ENCODE results near the gene AAMP.

Gene AAMP

DNA sequence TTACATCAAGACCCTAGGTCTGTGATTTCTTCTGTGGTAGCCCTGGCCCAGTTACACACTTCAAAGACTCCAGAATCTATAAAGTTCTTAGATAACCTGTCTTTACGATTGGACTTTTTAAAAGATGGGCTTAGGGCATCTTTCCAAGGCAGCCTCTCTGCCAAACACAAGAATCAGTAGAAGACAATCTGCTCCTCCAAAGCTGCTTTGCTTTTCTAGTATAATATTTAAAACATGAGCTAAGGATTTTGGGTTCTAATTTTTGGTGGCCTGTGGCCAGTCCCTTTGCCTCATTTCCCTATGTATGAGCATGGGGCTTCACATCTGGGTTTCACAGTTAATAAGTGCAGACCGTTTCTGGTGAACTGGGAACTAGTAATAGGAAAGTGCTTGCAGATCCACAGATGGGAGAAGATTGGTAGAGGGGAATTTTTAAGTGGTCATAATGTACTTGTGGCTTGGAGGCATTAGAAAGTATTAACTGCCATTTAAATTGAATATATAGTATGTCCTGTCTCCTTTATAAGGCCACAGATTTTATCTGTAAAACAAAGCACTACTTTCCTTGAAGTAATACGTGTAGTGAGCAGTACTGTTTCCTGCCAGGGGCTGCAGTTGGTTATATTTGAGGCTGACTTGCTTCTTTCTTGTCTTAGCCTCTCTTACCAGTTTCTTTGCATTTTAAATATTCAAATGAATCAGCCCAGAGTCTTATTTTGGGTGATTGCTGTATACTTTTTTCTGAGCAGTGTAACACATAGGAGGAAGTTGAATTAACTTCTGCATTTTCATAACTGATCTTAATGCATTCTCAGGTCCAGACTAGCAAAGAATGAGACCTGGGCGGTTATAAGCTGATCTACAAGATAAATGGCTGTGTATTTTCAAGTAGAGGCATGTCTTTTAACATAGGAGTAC, 51.4 kb downstream of the AAMP start:
- DNase-seq, result peak in 1 of 2 donors; percentile 75

DNA sequence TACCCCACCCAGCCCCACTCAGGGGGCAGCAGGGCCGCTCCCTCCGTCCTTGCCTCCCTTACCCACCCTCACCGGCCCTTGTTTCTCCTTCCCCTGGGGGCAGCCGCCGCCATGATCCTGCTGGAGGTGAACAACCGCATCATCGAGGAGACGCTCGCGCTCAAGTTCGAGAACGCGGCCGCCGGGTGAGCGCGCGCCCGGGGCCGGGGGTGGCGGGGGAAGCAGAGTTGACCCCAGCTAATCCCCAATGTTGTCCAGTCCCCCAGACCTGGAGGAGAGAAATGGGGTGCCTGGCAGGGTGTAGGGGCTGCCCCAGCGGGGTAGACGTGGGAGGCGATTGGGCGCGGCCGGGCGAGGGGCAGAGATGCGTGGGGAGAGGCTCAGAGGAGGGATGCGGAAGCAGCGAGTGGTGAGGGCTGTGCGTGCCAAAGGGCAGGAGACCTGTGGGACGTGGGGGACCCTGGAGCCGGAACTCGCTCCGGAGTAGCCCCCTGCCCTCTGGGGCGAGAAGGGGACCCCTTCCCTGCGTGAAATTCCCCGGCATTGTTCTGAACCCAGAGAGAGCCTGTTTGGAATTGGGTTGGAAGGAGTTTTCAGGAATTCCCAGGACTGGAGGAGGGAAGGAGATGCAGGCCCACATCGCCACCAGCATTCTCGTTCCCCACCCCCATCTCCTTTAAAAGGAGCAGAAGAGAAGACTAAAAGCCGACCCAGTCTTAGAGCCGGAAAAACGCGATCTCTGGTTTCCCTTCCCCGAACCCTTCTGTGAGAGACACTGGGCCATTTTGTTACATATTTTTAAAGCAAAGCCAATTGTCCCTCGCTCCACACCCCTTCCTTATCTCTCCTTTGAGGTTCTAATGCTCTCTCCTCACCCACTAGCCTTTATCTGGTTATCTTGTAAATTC, 52.3 kb downstream of the AAMP start:
- peak; percentile 42 to 69 for DNase-seq

- DNase-seq, result peak; percentile 89 to 93
Measured at GRCh38 chr2:218216674-218217359, 53.1 kb downstream of the AAMP start, which contains the start of gene ARPC2. Gene ARPC2, plus strand, starts transcription at chr2:218217189. Its CDS starts 282 bp downstream, at chr2:218217471.

- no peak for DNase-seq
Measured at GRCh38 chr2:218216336-218216673, 53.6 kb downstream of the AAMP start.
